ENCODE results near the gene GNAS-AS1.

Gene GNAS-AS1

GRCh38 chr20:58855506-58856389 lies 5.0 kb upstream of the GNAS-AS1 start:
- DNase-seq (ENCODE audit: low spot score): no peak

GRCh38 chr20:58854638-58855471 lies 4.2 kb upstream of the GNAS-AS1 start:
- DNase-seq (ENCODE audit: low spot score): no peak

GRCh38 chr20:58853976-58854637 lies 3.4 kb upstream of the GNAS-AS1 start:
- no peak for DNase-seq (ENCODE audit: low spot score)

GRCh38 chr20:58853466-58853865 lies 2.8 kb upstream of the GNAS-AS1 start:
- no peak for DNase-seq (ENCODE audit: low spot score)

- no peak for DNase-seq (ENCODE audit: low spot score)
These were observed 2.0 kb upstream of the GNAS-AS1 start, which contains the start of gene GNAS for GRCh38 chr20:58852543-58853271. Gene GNAS, plus strand, starts transcription at chr20:58852716.

- no peak for DNase-seq (ENCODE audit: low spot score)
These were observed 1.3 kb upstream of the GNAS-AS1 start for GRCh38 chr20:58851969-58852458.

- no peak for DNase-seq (ENCODE audit: low spot score)
These were observed 693 bp upstream of the GNAS-AS1 start for GRCh38 chr20:58851221-58851968.

- no peak for DNase-seq (ENCODE audit: low spot score)
These were observed 3.2 kb downstream of the GNAS-AS1 start for GRCh38 chr20:58847463-58847862.

GRCh38 chr20:58845706-58846105 lies 5.0 kb downstream of the GNAS-AS1 start:
- no peak for DNase-seq (ENCODE audit: low spot score)

- no peak for DNase-seq (ENCODE audit: low spot score)
These were observed 7.6 kb downstream of the GNAS-AS1 start for GRCh38 chr20:58843128-58843556.

- DNase-seq (ENCODE audit: low spot score): no peak
These were observed 8.4 kb downstream of the GNAS-AS1 start for GRCh38 chr20:58842276-58842675.

- no peak for DNase-seq (ENCODE audit: low spot score)
These were observed 9.0 kb downstream of the GNAS-AS1 start for GRCh38 chr20:58841539-58842264.

GRCh38 chr20:58840816-58841538 lies 9.7 kb downstream of the GNAS-AS1 start:
- no peak for DNase-seq (ENCODE audit: low spot score)

GRCh38 chr20:58839991-58840747 lies 10.5 kb downstream of the GNAS-AS1 start:
- no peak for DNase-seq (ENCODE audit: low spot score)

GRCh38 chr20:58839474-58839874 lies 11.2 kb downstream of the GNAS-AS1 start:
- no peak for DNase-seq (ENCODE audit: low spot score)

GRCh38 chr20:58838174-58838573 lies 12.5 kb downstream of the GNAS-AS1 start:
- DNase-seq (ENCODE audit: low spot score): no peak

GRCh38 chr20:58837717-58838116 lies 13.0 kb downstream of the GNAS-AS1 start:
- DNase-seq (ENCODE audit: low spot score): no peak

GRCh38 chr20:58836616-58837204 lies 14.0 kb downstream of the GNAS-AS1 start:
- DNase-seq (ENCODE audit: low spot score): no peak
